Liver (tissue), 9 donors: ENCODE data around the gene SLC38A7. TPM values are rescaled to one million over a fixed set of nuclear protein-coding genes. Genes with fewer than 3 reads are reported as not detected.

Experiments used
- DNase-seq: peaks from one replicate; pipeline ENCODE4 v3.0.0-alpha.2; 2017; ENCODE audit warnings: low spot score
- H3K27ac ChIP-seq, 2 donors: one replicate each; pipeline ENCODE4 v1.7.0; 2013; ENCODE audit warnings: inconsistent platforms in 2 of 2, low read length in 2 of 2, control low read depth in 1 of 2, low read depth in 1 of 2, mild to moderate bottlenecking in 1 of 2
- H3K27me3 ChIP-seq, 4 donors: one replicate each; pipeline versions ENCODE4 v1.6.1 to v1.7.0; 2013; ENCODE audit warnings: low read length in 3 of 4, inconsistent platforms in 1 of 4, mild to moderate bottlenecking in 1 of 4, moderate library complexity in 1 of 4; ENCODE audit not compliant: control insufficient read depth in 4 of 4, insufficient read depth in 4 of 4
- H3K36me3 ChIP-seq, 4 donors: one replicate each; pipeline versions ENCODE4 v1.6.1 to v1.7.0; 2013; ENCODE audit warnings: low read length in 3 of 4, mild to moderate bottlenecking in 3 of 4, low read depth in 1 of 4, moderate library complexity in 1 of 4; ENCODE audit not compliant: control insufficient read depth in 4 of 4, insufficient read depth in 3 of 4
- H3K4me1 ChIP-seq, 4 donors: one replicate each; pipeline versions ENCODE4 v1.6.1 to v1.7.0; 2013; ENCODE audit warnings: low read length in 3 of 4, mild to moderate bottlenecking in 3 of 4, moderate library complexity in 1 of 4; ENCODE audit not compliant: control insufficient read depth in 4 of 4, insufficient read depth in 4 of 4
- H3K4me3 ChIP-seq, 3 donors: one replicate each; pipeline versions ENCODE4 v1.6.1 to v1.7.0; 2013; ENCODE audit warnings: low read length in 3 of 3, control low read depth in 1 of 3, low read depth in 1 of 3, mild to moderate bottlenecking in 1 of 3
- H3K9ac ChIP-seq, 2 donors: one replicate each; pipeline ENCODE4 v1.7.0; 2013; ENCODE audit warnings: low read length in 2 of 2, mild to moderate bottlenecking in 2 of 2, moderate library complexity in 2 of 2, control low read depth in 1 of 2, low read depth in 1 of 2
- H3K9me3 ChIP-seq, 4 donors: one replicate each; pipeline versions ENCODE4 v1.6.1 to v1.7.0; 2013; ENCODE audit warnings: low read length in 3 of 4; ENCODE audit not compliant: control insufficient read depth in 4 of 4
- EGR1 ChIP-seq, 2 donors: IDR thresholded peaks; 2 replicates each; pipeline ENCODE4 v1.6.1; 2016 to 2018; ENCODE audit warnings: antibody characterized with exemption in 2 of 2, low read depth in 2 of 2
- FOXA2 ChIP-seq: IDR thresholded peaks from 2 replicates; pipeline ENCODE4 v1.6.1; 2016; ENCODE audit warnings: antibody characterized with exemption
- GABPA ChIP-seq, 2 donors: IDR thresholded peaks in 1 of 2; conservative IDR thresholded peaks in 1 of 2; 2 replicates each; pipeline ENCODE4 v1.6.1; 2016; ENCODE audit warnings: antibody characterized with exemption in 2 of 2, mild to moderate bottlenecking in 1 of 2, moderate library complexity in 1 of 2
- HNF4A ChIP-seq, 2 donors: conservative IDR thresholded peaks; 2 replicates each; pipeline ENCODE4 v1.6.1; 2016; ENCODE audit warnings: antibody characterized with exemption in 2 of 2, mild to moderate bottlenecking in 2 of 2
- HNF4G ChIP-seq: IDR thresholded peaks from 2 replicates; pipeline ENCODE4 v1.6.1; 2016; ENCODE audit warnings: antibody characterized with exemption
- NR2F2 ChIP-seq: IDR thresholded peaks from 2 replicates; pipeline ENCODE4 v1.6.1; 2016; ENCODE audit warnings: antibody characterized with exemption
- RXRA ChIP-seq, 2 donors: IDR thresholded peaks; 2 replicates each; pipeline ENCODE4 v1.6.1; 2017 to 2018; ENCODE audit warnings: antibody characterized with exemption in 2 of 2, mild to moderate bottlenecking in 1 of 2
- SP1 ChIP-seq: IDR thresholded peaks from 2 replicates; pipeline ENCODE4 v1.6.1; 2018; ENCODE audit warnings: antibody characterized with exemption, mild to moderate bottlenecking
- TAF1 ChIP-seq: conservative IDR thresholded peaks from 2 replicates; pipeline ENCODE4 v1.6.1; 2016; ENCODE audit warnings: antibody characterized with exemption, mild to moderate bottlenecking
- WGBS: extraction: QIAGEN DNeasy Blood & Tissue Kit; methylation state at CpG from one replicate; pipeline ENCODE4 v1.1.7; 2013; 5-methylcytosine and 5-hydroxymethylcytosine counted together
- polyA plus RNA-seq, 2 donors: library from polyadenylated mRNA; stranded (reverse) in 1 of 2; unstranded in 1 of 2; fragments of 200-250 nt in 1 of 2; fragments of >200 nt in 1 of 2; fragmentation: Nextera tagmentation in 1 of 2; extraction: Ambion mirVana in 1 of 2; gene quantifications; one replicate each; pipeline versions ENCODE4 v1.2.1 to v1.2.3, GENCODE V29; 2013 to 2015
- total RNA-seq, 2 donors: library from RNA; depleted of rRNA; stranded (reverse); fragments of >200 nt; gene quantifications; one replicate each; pipeline ENCODE4 v1.2.3, GENCODE V29; 2014
- TF ChIP-seq, protein P1 (sequence below): IDR thresholded peaks from 2 replicates; pipeline ENCODE4 v1.6.1; 2016; ENCODE audit warnings: antibody characterized with exemption
- TF ChIP-seq, protein P2 (sequence below): IDR thresholded peaks from 2 replicates; pipeline ENCODE4 v1.6.1; 2016; ENCODE audit warnings: antibody characterized with exemption, mild to moderate bottlenecking
- TF ChIP-seq, protein P3 (sequence below): IDR thresholded peaks from 2 replicates; pipeline ENCODE4 v1.6.1; 2016; ENCODE audit warnings: antibody characterized with exemption
- TF ChIP-seq, protein P4 (sequence below): fragments of 150-350 bp; IDR thresholded peaks from 2 replicates; pipeline ENCODE4 v1.5.1; 2017; ENCODE audit warnings: improper control_type of control experiment, low read depth, low read length; ENCODE audit not compliant: missing input control
- donor health status: healthy.
- donor health status: healthy.
- donor health status: healthy.
- donor health status: healthy.
- donor health status: healthy.

SLC38A7 gene
- total and polyA plus RNA-seq, 4 donors = 7.9 to 18.7 (median 11.0) TPM

DNA sequence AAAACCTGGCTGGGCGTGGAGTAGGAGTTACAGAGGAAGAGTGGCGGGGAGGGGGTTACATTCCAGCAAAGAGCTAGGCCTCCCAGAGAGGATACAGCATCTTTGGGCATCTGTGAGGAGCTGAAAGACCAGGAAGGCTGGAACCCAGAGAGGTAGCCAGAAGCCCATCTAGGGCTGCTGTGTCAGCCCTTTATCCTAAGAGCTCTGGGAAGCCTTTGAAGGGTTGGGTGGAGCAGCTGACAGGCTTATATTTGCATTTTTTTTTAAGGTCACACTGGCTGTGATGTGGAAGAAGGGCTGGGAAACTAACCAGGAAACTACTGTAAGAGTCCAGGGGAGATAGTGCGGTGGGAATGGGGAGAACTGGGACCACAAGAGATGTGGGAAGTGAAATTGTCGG, 48.1 kb downstream of the SLC38A7 start:
- Histone ChIP-seq H3K27me3 (no peaks in the 10 kb centered on the region), H3K36me3 (no peaks in the 10 kb centered on the region), H3K9me3 (no peaks in the 10 kb centered on the region), H3K4me3 (no peak overlapping the region), H3K4me1 (peaks cover 2 to 10% (median 5%) of the 10 kb centered on the region in 4 donors), H3K27ac (no peak overlapping the region), H3K9ac (no peak overlapping the region)
- no peak for DNase-seq
- TF ChIP-seq, protein P1, sequence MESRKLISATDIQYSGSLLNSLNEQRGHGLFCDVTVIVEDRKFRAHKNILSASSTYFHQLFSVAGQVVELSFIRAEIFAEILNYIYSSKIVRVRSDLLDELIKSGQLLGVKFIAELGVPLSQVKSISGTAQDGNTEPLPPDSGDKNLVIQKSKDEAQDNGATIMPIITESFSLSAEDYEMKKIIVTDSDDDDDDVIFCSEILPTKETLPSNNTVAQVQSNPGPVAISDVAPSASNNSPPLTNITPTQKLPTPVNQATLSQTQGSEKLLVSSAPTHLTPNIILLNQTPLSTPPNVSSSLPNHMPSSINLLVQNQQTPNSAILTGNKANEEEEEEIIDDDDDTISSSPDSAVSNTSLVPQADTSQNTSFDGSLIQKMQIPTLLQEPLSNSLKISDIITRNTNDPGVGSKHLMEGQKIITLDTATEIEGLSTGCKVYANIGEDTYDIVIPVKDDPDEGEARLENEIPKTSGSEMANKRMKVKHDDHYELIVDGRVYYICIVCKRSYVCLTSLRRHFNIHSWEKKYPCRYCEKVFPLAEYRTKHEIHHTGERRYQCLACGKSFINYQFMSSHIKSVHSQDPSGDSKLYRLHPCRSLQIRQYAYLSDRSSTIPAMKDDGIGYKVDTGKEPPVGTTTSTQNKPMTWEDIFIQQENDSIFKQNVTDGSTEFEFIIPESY = no peak
- TF ChIP-seq GABPA (IDR thresholded peaks at IDR 0.05 in 1 of 2, conservative IDR thresholded peaks at IDR 0.05 in 1 of 2) = no peak
- WGBS = 89% methylated on average over 4 of the region's 4 CpGs

DNA sequence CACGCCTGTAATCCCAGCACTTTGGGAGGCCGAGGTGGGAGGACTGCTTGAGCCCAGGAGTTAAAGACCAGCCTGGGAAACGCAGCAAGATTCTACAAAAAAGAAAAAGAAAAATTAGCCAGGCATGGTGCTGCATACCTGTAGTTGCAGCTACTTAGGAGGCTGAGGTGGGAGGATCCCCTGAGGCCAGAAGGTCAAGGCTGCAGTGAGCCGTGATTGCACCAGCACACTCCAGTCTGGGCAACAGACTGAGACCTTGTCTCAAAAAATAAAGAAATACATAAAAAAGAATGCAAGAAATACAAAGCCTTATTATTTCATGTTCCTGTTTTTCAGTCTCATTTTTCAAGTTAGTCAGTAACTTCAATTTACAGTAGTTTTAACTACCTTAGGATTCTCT, 49.1 kb downstream of the SLC38A7 start:
- no peak overlapping the region for H3K9ac ChIP-seq
- H3K27me3 ChIP-seq = no peaks in the 10 kb centered on the region
- H3K9me3 ChIP-seq = no peaks in the 10 kb centered on the region
- H3K27ac ChIP-seq = no peak overlapping the region
- H3K4me3 ChIP-seq = no peak overlapping the region
- no peak for DNase-seq
- H3K4me1 ChIP-seq = peaks cover 2 to 10% (median 5%) of the 10 kb centered on the region in 4 donors
- 85% methylated on average over 4 of the region's 4 CpGs for WGBS
- no peaks in the 10 kb centered on the region for H3K36me3 ChIP-seq
- no peak for TF ChIP-seq RXRA (IDR thresholded peaks at IDR 0.05)
- no peak for TF ChIP-seq HNF4G
- TF ChIP-seq, protein P2, sequence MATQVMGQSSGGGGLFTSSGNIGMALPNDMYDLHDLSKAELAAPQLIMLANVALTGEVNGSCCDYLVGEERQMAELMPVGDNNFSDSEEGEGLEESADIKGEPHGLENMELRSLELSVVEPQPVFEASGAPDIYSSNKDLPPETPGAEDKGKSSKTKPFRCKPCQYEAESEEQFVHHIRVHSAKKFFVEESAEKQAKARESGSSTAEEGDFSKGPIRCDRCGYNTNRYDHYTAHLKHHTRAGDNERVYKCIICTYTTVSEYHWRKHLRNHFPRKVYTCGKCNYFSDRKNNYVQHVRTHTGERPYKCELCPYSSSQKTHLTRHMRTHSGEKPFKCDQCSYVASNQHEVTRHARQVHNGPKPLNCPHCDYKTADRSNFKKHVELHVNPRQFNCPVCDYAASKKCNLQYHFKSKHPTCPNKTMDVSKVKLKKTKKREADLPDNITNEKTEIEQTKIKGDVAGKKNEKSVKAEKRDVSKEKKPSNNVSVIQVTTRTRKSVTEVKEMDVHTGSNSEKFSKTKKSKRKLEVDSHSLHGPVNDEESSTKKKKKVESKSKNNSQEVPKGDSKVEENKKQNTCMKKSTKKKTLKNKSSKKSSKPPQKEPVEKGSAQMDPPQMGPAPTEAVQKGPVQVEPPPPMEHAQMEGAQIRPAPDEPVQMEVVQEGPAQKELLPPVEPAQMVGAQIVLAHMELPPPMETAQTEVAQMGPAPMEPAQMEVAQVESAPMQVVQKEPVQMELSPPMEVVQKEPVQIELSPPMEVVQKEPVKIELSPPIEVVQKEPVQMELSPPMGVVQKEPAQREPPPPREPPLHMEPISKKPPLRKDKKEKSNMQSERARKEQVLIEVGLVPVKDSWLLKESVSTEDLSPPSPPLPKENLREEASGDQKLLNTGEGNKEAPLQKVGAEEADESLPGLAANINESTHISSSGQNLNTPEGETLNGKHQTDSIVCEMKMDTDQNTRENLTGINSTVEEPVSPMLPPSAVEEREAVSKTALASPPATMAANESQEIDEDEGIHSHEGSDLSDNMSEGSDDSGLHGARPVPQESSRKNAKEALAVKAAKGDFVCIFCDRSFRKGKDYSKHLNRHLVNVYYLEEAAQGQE = no peak
- TF ChIP-seq GABPA (IDR thresholded peaks at IDR 0.05 in 1 of 2, conservative IDR thresholded peaks at IDR 0.05 in 1 of 2) = no peak
- no peak for TF ChIP-seq SP1
- TF ChIP-seq TAF1 = no peak
- TF ChIP-seq, protein P3, sequence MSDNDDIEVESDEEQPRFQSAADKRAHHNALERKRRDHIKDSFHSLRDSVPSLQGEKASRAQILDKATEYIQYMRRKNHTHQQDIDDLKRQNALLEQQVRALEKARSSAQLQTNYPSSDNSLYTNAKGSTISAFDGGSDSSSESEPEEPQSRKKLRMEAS = no peak
- TF ChIP-seq, protein P4, sequence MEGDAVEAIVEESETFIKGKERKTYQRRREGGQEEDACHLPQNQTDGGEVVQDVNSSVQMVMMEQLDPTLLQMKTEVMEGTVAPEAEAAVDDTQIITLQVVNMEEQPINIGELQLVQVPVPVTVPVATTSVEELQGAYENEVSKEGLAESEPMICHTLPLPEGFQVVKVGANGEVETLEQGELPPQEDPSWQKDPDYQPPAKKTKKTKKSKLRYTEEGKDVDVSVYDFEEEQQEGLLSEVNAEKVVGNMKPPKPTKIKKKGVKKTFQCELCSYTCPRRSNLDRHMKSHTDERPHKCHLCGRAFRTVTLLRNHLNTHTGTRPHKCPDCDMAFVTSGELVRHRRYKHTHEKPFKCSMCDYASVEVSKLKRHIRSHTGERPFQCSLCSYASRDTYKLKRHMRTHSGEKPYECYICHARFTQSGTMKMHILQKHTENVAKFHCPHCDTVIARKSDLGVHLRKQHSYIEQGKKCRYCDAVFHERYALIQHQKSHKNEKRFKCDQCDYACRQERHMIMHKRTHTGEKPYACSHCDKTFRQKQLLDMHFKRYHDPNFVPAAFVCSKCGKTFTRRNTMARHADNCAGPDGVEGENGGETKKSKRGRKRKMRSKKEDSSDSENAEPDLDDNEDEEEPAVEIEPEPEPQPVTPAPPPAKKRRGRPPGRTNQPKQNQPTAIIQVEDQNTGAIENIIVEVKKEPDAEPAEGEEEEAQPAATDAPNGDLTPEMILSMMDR = no peak
- no peak for TF ChIP-seq NR2F2
- no peak for TF ChIP-seq FOXA2
- no peak for TF ChIP-seq EGR1 (IDR thresholded peaks at IDR 0.05; ENCODE audit: low read depth in 2 of 2)
- TF ChIP-seq HNF4A (conservative IDR thresholded peaks at IDR 0.05) = no peak
